Kidney (tissue), 14 donors: ENCODE measurements around the gene NRGN. TPM values are rescaled to one million over a fixed set of nuclear protein-coding genes. Genes with fewer than 3 reads are reported as not detected.

ENCODE experiments used
- DNase-seq, 5 donors: peaks; one replicate each; pipeline ENCODE4 v3.0.0-alpha.2; 2013 to 2020
- FAIRE-seq: peaks from 2 replicates; lab custom pipeline; 2012; peaks lifted over from hg19 to GRCh38; lab: Jason Lieb, UNC
- H3K27ac ChIP-seq, 2 donors: one replicate each; pipeline ENCODE4 v1.7.0; 2013; ENCODE audit warnings: low read depth in 2 of 2, low read length in 2 of 2, inconsistent platforms in 1 of 2
- H3K27me3 ChIP-seq: one replicate; pipeline ENCODE4 v1.7.1; 2013; ENCODE audit warnings: low read length, inconsistent platforms; ENCODE audit not compliant: control insufficient read depth, insufficient read depth
- H3K36me3 ChIP-seq, 3 donors: one replicate each; pipeline versions ENCODE4 v1.7.0 to v1.7.1; 2013; ENCODE audit warnings: low read length in 3 of 3, control low read depth in 1 of 3, inconsistent platforms in 1 of 3; ENCODE audit not compliant: insufficient read depth in 3 of 3, control insufficient read depth in 2 of 3
- H3K4me1 ChIP-seq, 3 donors: one replicate each; pipeline versions ENCODE4 v1.7.0 to v1.7.1; 2013; ENCODE audit warnings: low read length in 3 of 3, inconsistent platforms in 1 of 3, low read depth in 1 of 3; ENCODE audit not compliant: control insufficient read depth in 2 of 3, insufficient read depth in 2 of 3
- H3K4me3 ChIP-seq, 3 donors: one replicate each; pipeline versions ENCODE4 v1.7.0 to v1.8.1; 2013; ENCODE audit warnings: low read length in 3 of 3, control low read depth in 1 of 3, inconsistent platforms in 1 of 3
- H3K9ac ChIP-seq, 3 donors: one replicate each; pipeline versions ENCODE4 v1.7.0 to v1.7.1; 2013; ENCODE audit warnings: low read length in 3 of 3, control low read depth in 1 of 3, inconsistent platforms in 1 of 3
- H3K9me3 ChIP-seq, 3 donors: one replicate each; pipeline versions ENCODE4 v1.7.0 to v1.7.1; 2013; ENCODE audit warnings: low read length in 3 of 3, control low read depth in 1 of 3, inconsistent platforms in 1 of 3; ENCODE audit not compliant: control insufficient read depth in 2 of 3, insufficient read depth in 1 of 3
- CTCF ChIP-seq: IDR thresholded peaks from 3 replicates; pipeline ENCODE4 v1.5.1; 2012; ENCODE audit warnings: mild to moderate bottlenecking, moderate library complexity, borderline replicate concordance; ENCODE audit not compliant: insufficient read depth; ENCODE audit errors: extremely low read depth
- intact Hi-C: fragments of 100-400 bp; cut with DNase I; formaldehyde crosslinking; loops from one replicate; pipeline ENCODE4 v1.11.1; 2022
- polyA plus RNA-seq: library from polyadenylated mRNA; stranded (reverse); fragments of 350-450 nt; fragmentation: Illumina TruSeq; extraction: RNeasy Lipid Tissue Mini Kit (QIAGEN cat#74804); gene quantifications from one replicate; pipeline ENCODE4 v1.2.3, GENCODE V29; 2014; ENCODE audit warnings: low read depth, low replicate concordance; ENCODE audit not compliant: insufficient read depth
- total RNA-seq: library from RNA; stranded (reverse); fragmentation: NEBNext Ultra II Directional; extraction: Animal tissue kit (Norgen Biotek cat#: 25700); gene quantifications from one replicate; pipeline ENCODE4 v1.2.1, GENCODE V29; 2021
- donor health status: control.
- donor health status: control.
- donor health status: control.
- donor health status: control.
- donor health status: control.
- donor health status: DM: yes; HTN: yes; CAD: no.
- donor health status: Normal renal cell carcinoma (clear cell type).

The NRGN gene
- total and polyA plus RNA-seq, 2 donors from 2014 or later = 17.9 to 55.9 TPM

DNA sequence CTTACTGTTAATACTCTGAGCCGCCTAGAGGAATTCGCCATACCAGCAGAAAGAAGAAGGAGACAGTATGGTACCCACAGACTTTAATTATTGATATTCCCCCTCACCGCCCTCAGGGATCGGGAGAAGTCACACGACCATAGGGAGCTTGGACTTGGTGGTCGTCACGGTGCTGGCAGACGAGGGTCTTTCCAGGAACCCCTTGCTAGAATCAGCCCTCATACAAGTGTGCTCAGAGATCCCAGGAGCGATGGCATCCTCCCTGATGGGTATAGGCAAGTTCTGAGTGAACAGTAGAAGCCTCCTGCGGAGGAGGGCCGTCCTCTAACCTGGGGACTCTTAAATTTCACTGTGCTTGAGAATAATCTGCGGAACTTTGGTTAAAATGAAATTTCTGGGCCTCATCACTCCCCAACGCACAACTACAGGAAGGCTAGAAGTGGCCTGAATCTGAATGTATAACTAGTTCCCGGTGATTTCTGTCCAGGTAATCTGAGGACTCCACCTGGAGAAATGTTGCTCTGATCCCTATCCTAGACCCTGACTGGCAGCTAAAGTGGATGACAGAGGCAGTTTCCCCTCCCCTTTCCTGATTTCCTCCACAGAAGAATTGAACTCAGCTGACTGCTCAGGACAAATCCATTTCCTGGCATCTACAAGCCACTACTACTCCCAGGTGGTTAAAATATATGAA is 7.8 kb downstream of the NRGN start:
- no peak for TF ChIP-seq CTCF
- no peak for FAIRE-seq
- intact Hi-C loops = no loop called here
- peaks cover 0 to 18% (median 0%) of the 10 kb centered on the region in 3 donors for H3K4me1 ChIP-seq
- no peaks in the 10 kb centered on the region for H3K9me3 ChIP-seq
- peak in 1 of 5 donors; percentile 45 for DNase-seq
- H3K4me3 ChIP-seq = no peak overlapping the region
- peak overlapping the region in 1 of 2 donors; percentile 54 for H3K27ac ChIP-seq
- no peaks in the 10 kb centered on the region for H3K36me3 ChIP-seq
- H3K27me3 ChIP-seq = peaks cover 57% of the 10 kb centered on the region
- no peak overlapping the region for H3K9ac ChIP-seq

- H3K36me3 ChIP-seq = no peaks in the 10 kb centered on the region
- FAIRE-seq (no peak), DNase-seq (peak in 1 of 5 donors; percentile 9)
- H3K9me3 ChIP-seq = no peaks in the 10 kb centered on the region
- H3K27ac ChIP-seq = peak overlapping the region in 1 of 2 donors; percentile 23
- peaks cover 0 to 20% (median 0%) of the 10 kb centered on the region in 3 donors for H3K4me1 ChIP-seq
- H3K4me3 ChIP-seq = no peak overlapping the region
- no peak for TF ChIP-seq CTCF
- peaks cover 54% of the 10 kb centered on the region for H3K27me3 ChIP-seq
- H3K9ac ChIP-seq = no peak overlapping the region
- intact Hi-C loops = no loop called here
Measured at GRCh38 chr11:124748100-124748418, 8.3 kb downstream of the NRGN start.

- intact Hi-C loops = no loop called here
- Histone ChIP-seq H3K4me1 (peaks cover 0 to 20% (median 0%) of the 10 kb centered on the region in 3 donors), H3K27ac (no peak overlapping the region), H3K9me3 (no peaks in the 10 kb centered on the region), H3K9ac (no peak overlapping the region), H3K27me3 (peaks cover 50% of the 10 kb centered on the region), H3K4me3 (no peak overlapping the region), H3K36me3 (no peaks in the 10 kb centered on the region)
- DNase-seq (peak in 2 of 5 donors; percentile 9 to 80), FAIRE-seq (no peak)
- TF ChIP-seq CTCF = no peak
Measured at GRCh38 chr11:124748481-124749343, 9.0 kb downstream of the NRGN start.
